Measurements from ENCODE around the gene C11orf68. TPM values are rescaled to one million over a fixed set of nuclear protein-coding genes. Genes with fewer than 3 reads are reported as not detected.

C11orf68 gene
- total RNA-seq, 4 donors from 2014 or later = 5.8 to 15.6 (median 10.6) TPM

DNA sequence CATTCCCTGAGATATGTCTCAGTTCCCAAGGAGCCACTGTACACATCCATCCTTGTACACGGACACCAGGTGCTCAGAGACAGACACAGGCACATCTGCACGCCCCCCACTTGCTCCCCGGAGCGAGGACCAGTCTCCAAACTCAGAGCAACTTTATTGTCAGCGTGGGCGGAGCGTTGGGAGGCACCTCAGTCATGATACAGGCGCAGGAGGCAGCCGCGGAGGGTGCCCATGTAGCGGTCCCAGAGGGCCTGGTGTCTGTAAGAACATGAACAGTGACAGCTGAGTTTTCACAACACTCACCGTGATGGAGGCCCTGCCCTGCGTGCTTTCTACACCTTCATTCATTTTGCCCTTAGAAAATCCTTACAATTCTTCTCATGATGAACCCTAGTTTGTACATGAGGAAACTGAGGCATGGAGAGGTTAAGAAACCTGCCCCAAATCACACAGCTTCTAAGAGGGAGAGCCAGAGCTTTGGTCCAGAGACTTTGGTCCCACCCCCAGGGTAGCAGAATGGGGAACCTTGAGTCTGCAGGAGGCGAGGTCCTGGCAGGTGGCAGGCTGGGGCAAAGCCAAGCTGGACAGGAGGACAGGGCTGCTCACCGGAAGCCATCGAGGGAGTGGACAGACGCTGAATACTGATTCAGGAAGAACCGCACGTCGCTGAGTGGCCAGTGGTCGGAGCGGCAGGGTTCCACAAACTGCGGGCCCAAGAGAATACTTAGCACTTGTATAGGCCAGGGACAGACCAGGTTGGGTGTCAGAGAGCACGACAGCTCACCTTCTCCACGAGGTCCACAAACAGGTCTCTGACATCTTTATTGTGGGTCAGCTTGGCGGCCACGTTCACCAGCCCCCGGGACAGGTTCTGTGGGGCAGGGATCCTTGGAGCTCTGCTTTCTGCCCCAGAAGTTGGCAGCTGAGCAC is 34.8 kb downstream of the C11orf68 start:
- Histone ChIP-seq H3K9me3 (no peaks in the 10 kb centered on the region), H3K4me3 (no peak overlapping the region), H3K27ac (peak overlapping the region in 1 of 4 donors; percentile 39), H3K36me3 (peaks cover 0 to 53% (median 11%) of the 10 kb centered on the region in 3 donors), H3K27me3 (no peaks in the 10 kb centered on the region), H3K4me1 (peaks cover 8 to 43% (median 11%) of the 10 kb centered on the region in 3 donors)
- TF ChIP-seq POLR2A (IDR thresholded peaks at IDR 0.05) = no peak
- TF ChIP-seq, protein P1, sequence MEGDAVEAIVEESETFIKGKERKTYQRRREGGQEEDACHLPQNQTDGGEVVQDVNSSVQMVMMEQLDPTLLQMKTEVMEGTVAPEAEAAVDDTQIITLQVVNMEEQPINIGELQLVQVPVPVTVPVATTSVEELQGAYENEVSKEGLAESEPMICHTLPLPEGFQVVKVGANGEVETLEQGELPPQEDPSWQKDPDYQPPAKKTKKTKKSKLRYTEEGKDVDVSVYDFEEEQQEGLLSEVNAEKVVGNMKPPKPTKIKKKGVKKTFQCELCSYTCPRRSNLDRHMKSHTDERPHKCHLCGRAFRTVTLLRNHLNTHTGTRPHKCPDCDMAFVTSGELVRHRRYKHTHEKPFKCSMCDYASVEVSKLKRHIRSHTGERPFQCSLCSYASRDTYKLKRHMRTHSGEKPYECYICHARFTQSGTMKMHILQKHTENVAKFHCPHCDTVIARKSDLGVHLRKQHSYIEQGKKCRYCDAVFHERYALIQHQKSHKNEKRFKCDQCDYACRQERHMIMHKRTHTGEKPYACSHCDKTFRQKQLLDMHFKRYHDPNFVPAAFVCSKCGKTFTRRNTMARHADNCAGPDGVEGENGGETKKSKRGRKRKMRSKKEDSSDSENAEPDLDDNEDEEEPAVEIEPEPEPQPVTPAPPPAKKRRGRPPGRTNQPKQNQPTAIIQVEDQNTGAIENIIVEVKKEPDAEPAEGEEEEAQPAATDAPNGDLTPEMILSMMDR (IDR thresholded peaks at IDR 0.05) = no peak
- intact Hi-C loops (cut with DNase I) = loop anchor here (5.0 kb wide), 1 partner anchor 103 kb away; no protein-coding TSS in a partner anchor
- DNase-seq = no peak
- 85 to 90% methylated on average over 16 to 24 of the region's 28 CpGs for WGBS, 2 donors

DNA sequence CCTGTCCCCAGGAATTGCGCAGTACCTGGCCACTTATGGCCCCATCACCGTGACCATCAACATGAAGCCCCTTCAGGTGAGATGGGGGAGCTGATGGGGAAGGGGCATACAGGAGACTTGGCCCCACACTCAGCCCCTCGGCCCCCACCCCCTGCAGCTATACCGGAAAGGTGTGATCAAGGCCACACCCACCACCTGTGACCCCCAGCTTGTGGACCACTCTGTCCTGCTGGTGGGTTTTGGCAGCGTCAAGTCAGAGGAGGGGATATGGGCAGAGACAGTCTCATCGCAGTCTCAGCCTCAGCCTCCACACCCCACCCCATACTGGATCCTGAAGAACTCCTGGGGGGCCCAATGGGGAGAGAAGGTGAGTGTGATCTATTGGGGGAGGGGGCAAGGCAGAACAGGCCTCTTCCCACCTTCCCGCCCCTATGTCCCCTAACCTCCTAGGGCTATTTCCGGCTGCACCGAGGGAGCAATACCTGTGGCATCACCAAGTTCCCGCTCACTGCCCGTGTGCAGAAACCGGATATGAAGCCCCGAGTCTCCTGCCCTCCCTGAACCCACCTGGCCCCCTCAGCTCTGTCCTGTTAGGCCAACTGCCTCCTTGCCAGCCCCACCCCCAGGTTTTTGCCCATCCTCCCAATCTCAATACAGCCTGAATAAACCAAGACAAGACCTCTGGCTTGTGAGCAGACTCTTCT is 35.7 kb downstream of the C11orf68 start:
- no peak for TF ChIP-seq POLR2A (IDR thresholded peaks at IDR 0.05)
- TF ChIP-seq, protein P1 (IDR thresholded peaks at IDR 0.05) = no peak
- no peak overlapping the region for H3K27ac ChIP-seq
- H3K36me3 ChIP-seq = peaks cover 0 to 53% (median 11%) of the 10 kb centered on the region in 3 donors
- intact Hi-C loops (cut with DNase I) = loop anchor here (5.0 kb wide), 1 partner anchor 104 kb away; no protein-coding TSS in a partner anchor
- H3K9me3 ChIP-seq = no peaks in the 10 kb centered on the region
- WGBS, 2 donors = 78 to 91% methylated on average over 3 to 6 of the region's 13 CpGs
- no peak overlapping the region for H3K4me3 ChIP-seq
- H3K27me3 ChIP-seq = no peaks in the 10 kb centered on the region
- DNase-seq = no peak
- H3K4me1 ChIP-seq = peaks cover 8 to 38% (median 8%) of the 10 kb centered on the region in 3 donors

DNA sequence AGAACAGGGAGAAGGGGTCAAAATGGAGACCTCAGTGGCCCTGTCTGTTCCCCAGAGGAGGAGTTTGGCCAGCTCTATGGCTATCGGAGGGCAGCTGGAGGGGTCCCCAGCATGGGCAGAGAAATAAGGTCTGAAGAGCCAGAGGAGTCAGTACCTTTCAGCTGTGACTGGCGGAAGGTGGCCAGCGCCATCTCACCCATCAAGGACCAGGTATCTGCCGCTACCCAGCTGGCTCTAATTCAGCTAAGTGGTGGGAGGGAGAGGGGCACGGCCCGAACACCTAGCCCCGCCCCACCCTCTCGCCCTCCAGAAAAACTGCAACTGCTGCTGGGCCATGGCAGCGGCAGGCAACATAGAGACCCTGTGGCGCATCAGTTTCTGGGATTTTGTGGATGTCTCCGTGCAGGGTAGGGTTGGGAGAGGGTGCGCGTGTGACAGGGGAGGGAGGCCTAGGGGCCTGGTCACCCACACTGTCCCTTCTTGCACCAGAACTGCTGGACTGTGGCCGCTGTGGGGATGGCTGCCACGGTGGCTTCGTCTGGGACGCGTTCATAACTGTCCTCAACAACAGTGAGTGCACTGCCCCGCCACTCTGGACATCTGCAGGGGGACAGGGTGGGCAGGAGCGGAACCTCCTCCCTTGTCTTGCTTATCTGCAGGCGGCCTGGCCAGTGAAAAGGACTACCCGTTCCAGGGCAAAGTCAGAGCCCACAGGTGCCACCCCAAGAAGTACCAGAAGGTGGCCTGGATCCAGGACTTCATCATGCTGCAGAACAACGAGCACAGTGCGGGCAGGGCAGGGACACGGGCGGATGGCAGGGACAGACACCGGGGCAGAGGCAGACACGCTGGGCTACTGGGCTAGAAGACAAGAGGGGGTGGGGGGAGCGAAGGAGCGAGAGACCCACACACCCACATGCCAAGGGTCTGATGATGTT is 36.5 kb downstream of the C11orf68 start:
- Histone ChIP-seq H3K27ac (no peak overlapping the region), H3K4me1 (peaks cover 1 to 31% (median 3%) of the 10 kb centered on the region in 3 donors), H3K36me3 (peaks cover 0 to 53% (median 11%) of the 10 kb centered on the region in 3 donors), H3K4me3 (no peak overlapping the region), H3K27me3 (no peaks in the 10 kb centered on the region), H3K9me3 (no peaks in the 10 kb centered on the region)
- no peak for DNase-seq
- intact Hi-C loops (cut with DNase I) = loop anchor here (5.0 kb wide), 1 partner anchor 105 kb away; no protein-coding TSS in a partner anchor
- 83 to 92% methylated on average over 18 to 19 of the region's 30 CpGs for WGBS, 2 donors
- TF ChIP-seq, protein P1 (IDR thresholded peaks at IDR 0.05) = no peak
- no peak for TF ChIP-seq POLR2A (IDR thresholded peaks at IDR 0.05)

DNA sequence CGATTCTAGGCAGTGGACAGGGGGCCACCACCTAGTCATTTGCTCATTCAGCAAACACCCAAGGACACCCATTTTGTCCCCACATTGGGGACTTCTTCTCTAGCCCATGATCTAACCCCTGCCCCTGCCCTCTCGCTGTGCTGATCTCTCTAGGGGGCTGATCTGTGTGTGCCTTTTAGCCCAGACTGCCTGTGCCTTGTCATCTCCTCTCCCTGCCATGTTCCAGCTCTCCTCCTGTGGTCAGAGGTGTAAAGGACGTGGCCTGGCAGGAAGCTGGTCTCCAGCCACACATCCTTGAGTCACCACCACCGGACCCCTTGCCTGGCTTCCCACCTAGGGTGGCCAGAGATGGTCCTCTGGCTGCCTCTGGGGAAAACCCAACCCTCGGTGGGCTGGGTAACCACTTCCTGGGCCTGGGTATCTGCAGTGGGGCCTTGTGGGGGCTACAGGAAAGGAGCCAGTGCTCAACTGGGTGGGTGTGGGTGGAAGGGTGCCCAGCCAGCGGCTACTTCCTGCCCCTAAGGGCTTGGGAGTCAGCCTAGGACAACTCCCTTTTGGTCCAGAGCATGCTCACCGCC is 37.9 kb downstream of the C11orf68 start:
- DNase-seq = no peak
- intact Hi-C loops (cut with DNase I) = loop anchor here (5.0 kb wide), 1 partner anchor 106 kb away; no protein-coding TSS in a partner anchor
- no peaks in the 10 kb centered on the region for H3K9me3 ChIP-seq
- peak overlapping the region in 1 of 4 donors; percentile 13 for H3K27ac ChIP-seq
- peaks cover 0 to 40% (median 8%) of the 10 kb centered on the region in 3 donors for H3K36me3 ChIP-seq
- TF ChIP-seq, protein P1 (IDR thresholded peaks at IDR 0.05) = no peak
- no peak for TF ChIP-seq POLR2A (IDR thresholded peaks at IDR 0.05)
- no peaks in the 10 kb centered on the region for H3K27me3 ChIP-seq
- no peak overlapping the region for H3K4me3 ChIP-seq
- peaks cover 0 to 19% (median 0%) of the 10 kb centered on the region in 3 donors for H3K4me1 ChIP-seq
- 71 to 89% methylated on average over 3 to 4 of the region's 7 CpGs for WGBS, 2 donors
